Aorta (tissue), 5 donors: ENCODE measurements around the gene ARID5A. TPM values are rescaled to one million over a fixed set of nuclear protein-coding genes. Genes with fewer than 3 reads are reported as not detected.

Source experiments
- ATAC-seq: fragments of 200-7000 bp; cut with Tn5 transposase; one replicate; pipeline ENCODE4 v1.9.1; 2022; ENCODE audit warnings: moderate library complexity; ENCODE audit not compliant: low FRiP score
- DNase-seq, 2 donors: peaks; one replicate each; pipeline ENCODE4 v3.0.0-alpha.2; 2020
- H3K27ac ChIP-seq, 2 donors: one replicate each; pipeline ENCODE4 v1.5.1; 2013; ENCODE audit warnings: low read length in 2 of 2, mild to moderate bottlenecking in 2 of 2, moderate library complexity in 2 of 2, control low read depth in 1 of 2, inconsistent platforms in 1 of 2, low read depth in 1 of 2
- H3K27me3 ChIP-seq, 2 donors: one replicate each; pipeline ENCODE4 v1.6.1; 2013; ENCODE audit warnings: control low read depth in 1 of 2, low read length in 1 of 2, mild to moderate bottlenecking in 1 of 2, moderate library complexity in 1 of 2; ENCODE audit not compliant: insufficient read depth in 2 of 2, control insufficient read depth in 1 of 2
- H3K36me3 ChIP-seq, 2 donors: one replicate each; pipeline ENCODE4 v1.6.1; 2013; ENCODE audit warnings: control low read depth in 1 of 2, low read length in 1 of 2, mild to moderate bottlenecking in 1 of 2; ENCODE audit not compliant: insufficient read depth in 2 of 2, control insufficient read depth in 1 of 2
- H3K4me1 ChIP-seq, 2 donors: one replicate each; pipeline ENCODE4 v1.6.1; 2013; ENCODE audit warnings: low read length in 2 of 2, control low read depth in 1 of 2, mild to moderate bottlenecking in 1 of 2, moderate library complexity in 1 of 2; ENCODE audit not compliant: insufficient read depth in 2 of 2, control insufficient read depth in 1 of 2
- H3K4me3 ChIP-seq, 2 donors: one replicate each; pipeline ENCODE4 v1.5.1; 2013; ENCODE audit warnings: low read length in 2 of 2, control low read depth in 1 of 2, mild to moderate bottlenecking in 1 of 2
- H3K9me3 ChIP-seq: one replicate; pipeline ENCODE4 v1.6.1; 2013; ENCODE audit warnings: mild to moderate bottlenecking, low read length; ENCODE audit not compliant: control insufficient read depth
- WGBS, 2 donors: extraction: QIAGEN DNeasy Blood & Tissue Kit; methylation state at CpG; one replicate each; pipeline ENCODE4 v1.1.7; 2013; 5-methylcytosine and 5-hydroxymethylcytosine counted together
- intact Hi-C, 2 donors: fragments of 100-400 bp; cut with DNase I; formaldehyde crosslinking; loops; one replicate each; pipeline versions ENCODE4 v1.14.2 to v1.15.0; 2022
- polyA plus RNA-seq, 2 donors: library from polyadenylated mRNA; stranded (reverse); fragments of 200-250 nt; gene quantifications; one replicate each; pipeline ENCODE4 v1.2.3, GENCODE V29; 2013
- total RNA-seq, 2 donors: library from RNA; stranded (reverse); fragmentation: NEBNext Ultra II Directional; extraction: Animal tissue kit (Norgen Biotek cat#: 25700); gene quantifications; one replicate each; pipeline ENCODE4 v1.2.1, GENCODE V29; 2021
- donor health status: healthy with polysubstance abuse.
- donor health status: Bipolar disorder and iron deficiency.
- donor health status: DM: no; HTN: no; CAD: no.
- donor health status: DM: no; HTN: no; CAD: no.
- donor health status: DM: yes; HTN: yes; CAD: no.

Gene ARID5A
- total and polyA plus RNA-seq, 4 donors: 51.5 to 264 (median 182) TPM

DNA sequence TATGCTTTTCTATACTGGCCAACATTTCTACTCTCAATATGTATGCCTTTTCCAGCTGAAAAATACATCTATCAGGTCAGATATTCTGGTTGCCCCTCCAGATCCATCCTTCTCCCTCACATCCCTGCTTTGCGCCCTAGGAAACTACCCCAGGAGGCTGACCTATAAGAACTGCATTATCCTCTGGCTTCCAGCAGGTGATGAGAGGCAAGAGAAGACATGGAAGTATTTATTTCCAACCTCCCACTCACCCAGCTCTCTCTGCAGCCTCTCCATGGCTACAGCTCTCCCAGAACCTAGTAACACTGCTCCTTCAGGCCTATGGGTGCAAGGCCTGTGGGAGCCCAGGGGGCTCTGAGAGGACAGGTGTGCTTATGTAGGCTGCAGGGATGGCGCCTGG lies 42.9 kb downstream of the ARID5A start:
- ATAC-seq: no peak
- Histone ChIP-seq H3K4me3 (no peak overlapping the region), H3K27ac (no peak overlapping the region), H3K36me3 (peaks cover 0 to 1% of the 10 kb centered on the region in 2 donors), H3K27me3 (no peaks in the 10 kb centered on the region), H3K9me3 (no peaks in the 10 kb centered on the region), H3K4me1 (no peaks in the 10 kb centered on the region)
- intact Hi-C loops: no loop called here
- DNase-seq: no peak
- WGBS, 2 donors: 95 to 97% methylated on average over 2 of the region's 2 CpGs

GRCh38 chr2:96580771-96581170 lies 44.2 kb downstream of the ARID5A start:
- intact Hi-C loops: no loop called here
- DNase-seq: no peak
- Histone ChIP-seq H3K4me1 (no peaks in the 10 kb centered on the region), H3K27ac (no peak overlapping the region), H3K4me3 (no peak overlapping the region), H3K27me3 (no peaks in the 10 kb centered on the region), H3K36me3 (peaks cover 0 to 1% of the 10 kb centered on the region in 2 donors), H3K9me3 (no peaks in the 10 kb centered on the region)
- 83 to 86% methylated on average over 4 of the region's 4 CpGs for WGBS, 2 donors
- no peak for ATAC-seq

DNA sequence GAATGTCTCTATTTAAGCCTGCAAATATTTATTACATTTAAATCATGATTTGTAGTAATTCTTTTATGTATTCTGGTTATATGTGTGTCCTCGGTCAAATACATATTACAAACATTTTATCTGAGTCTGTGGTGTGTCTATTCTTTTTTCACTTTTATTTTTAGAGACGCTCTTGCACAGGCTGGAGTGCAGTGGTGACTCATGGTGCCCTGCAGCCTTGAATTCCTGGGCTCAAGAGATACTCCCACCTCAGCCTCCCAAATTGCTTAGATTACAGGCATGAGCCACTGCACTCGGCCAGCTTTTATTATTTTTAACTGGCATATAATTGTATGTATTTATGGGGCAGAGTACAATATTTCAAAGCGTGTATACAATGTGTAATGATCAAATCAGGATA lies 47.5 kb downstream of the ARID5A start:
- 50 to 63% methylated on average over 4 of the region's 4 CpGs for WGBS, 2 donors
- ATAC-seq: no peak

DNA sequence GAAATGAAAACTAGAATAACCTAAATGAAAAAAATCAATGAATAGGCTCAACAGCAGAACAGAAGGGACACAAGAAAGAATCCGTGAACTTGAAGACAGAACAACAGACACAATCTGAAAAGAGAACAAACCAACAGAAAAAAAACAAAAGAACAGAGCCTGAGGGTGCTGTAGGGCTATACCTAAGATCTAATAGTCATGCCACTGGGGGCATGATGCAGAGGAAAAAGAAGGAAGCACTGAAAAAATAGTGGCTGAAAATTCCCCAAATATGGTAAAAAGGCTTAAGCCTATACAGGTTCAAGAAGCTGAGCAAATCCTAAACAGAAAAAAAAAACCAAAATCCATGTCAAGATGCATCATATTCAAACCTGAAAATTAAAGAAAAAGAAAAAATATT lies 51.3 kb downstream of the ARID5A start:
- H3K9me3 ChIP-seq: no peaks in the 10 kb centered on the region
- intact Hi-C loops: no loop called here
- WGBS, 2 donors: 96% methylated on average over 1 of the region's 1 CpG
- no peaks in the 10 kb centered on the region for H3K27me3 ChIP-seq
- no peaks in the 10 kb centered on the region for H3K4me1 ChIP-seq
- H3K36me3 ChIP-seq: peaks cover 0 to 1% of the 10 kb centered on the region in 2 donors
- no peak for ATAC-seq
- no peak for DNase-seq
- no peak overlapping the region for H3K27ac ChIP-seq
- no peak overlapping the region for H3K4me3 ChIP-seq

More for the DNA sequence above, 47.5 kb downstream of the ARID5A start:
- Histone ChIP-seq H3K4me3 (no peak overlapping the region), H3K4me1 (no peaks in the 10 kb centered on the region), H3K27ac (no peak overlapping the region), H3K36me3 (peaks cover 0 to 1% of the 10 kb centered on the region in 2 donors), H3K27me3 (no peaks in the 10 kb centered on the region), H3K9me3 (no peaks in the 10 kb centered on the region)
- DNase-seq: no peak
- intact Hi-C loops: no loop called here

DNA sequence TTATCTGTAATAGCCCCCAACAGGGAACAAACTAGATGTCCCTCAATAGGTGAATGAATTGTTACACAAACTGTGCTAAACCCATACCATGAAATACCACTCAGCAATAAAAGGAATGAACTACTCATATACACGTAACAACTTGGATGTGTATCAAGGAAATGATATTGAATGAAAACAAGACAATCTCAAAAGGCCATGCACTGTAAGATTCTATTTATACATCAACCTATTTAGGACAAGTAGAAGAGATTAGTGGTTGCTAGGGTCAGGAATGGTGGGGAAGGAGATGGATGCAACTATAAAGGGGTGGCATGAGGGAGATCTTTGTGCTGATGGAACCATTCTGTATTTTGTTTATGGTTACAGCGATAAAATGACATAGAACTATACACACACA lies 54.5 kb downstream of the ARID5A start:
- ATAC-seq (no peak), DNase-seq (no peak)
- H3K4me3 ChIP-seq: no peak overlapping the region
- H3K36me3 ChIP-seq: peaks cover 9 to 14% of the 10 kb centered on the region in 2 donors
- H3K27ac ChIP-seq: no peak overlapping the region
- WGBS, 2 donors: 66 to 70% methylated on average over 2 of the region's 2 CpGs
- intact Hi-C loops: no loop called here
- no peaks in the 10 kb centered on the region for H3K4me1 ChIP-seq
- no peaks in the 10 kb centered on the region for H3K27me3 ChIP-seq
- H3K9me3 ChIP-seq: no peaks in the 10 kb centered on the region

- Histone ChIP-seq H3K27ac (no peak overlapping the region), H3K4me1 (no peaks in the 10 kb centered on the region), H3K27me3 (no peaks in the 10 kb centered on the region), H3K4me3 (no peak overlapping the region), H3K9me3 (no peaks in the 10 kb centered on the region), H3K36me3 (peaks cover 9 to 14% of the 10 kb centered on the region in 2 donors)
- 81 to 82% methylated on average over 3 of the region's 3 CpGs for WGBS, 2 donors
- intact Hi-C loops: no loop called here
- no peak for ATAC-seq
- no peak for DNase-seq
Observed at GRCh38 chr2:96591494-96591893, 54.9 kb downstream of the ARID5A start.

- ATAC-seq (no peak), DNase-seq (no peak)
- WGBS, 2 donors: 83 to 90% methylated on average over 3 of the region's 3 CpGs
- no peaks in the 10 kb centered on the region for H3K27me3 ChIP-seq
- H3K36me3 ChIP-seq: peaks cover 9 to 18% of the 10 kb centered on the region in 2 donors
- no peak overlapping the region for H3K4me3 ChIP-seq
- H3K9me3 ChIP-seq: no peaks in the 10 kb centered on the region
- no peak overlapping the region for H3K27ac ChIP-seq
- no peaks in the 10 kb centered on the region for H3K4me1 ChIP-seq
- intact Hi-C loops: no loop called here
Observed at GRCh38 chr2:96594282-96594681, 57.7 kb downstream of the ARID5A start.

DNA sequence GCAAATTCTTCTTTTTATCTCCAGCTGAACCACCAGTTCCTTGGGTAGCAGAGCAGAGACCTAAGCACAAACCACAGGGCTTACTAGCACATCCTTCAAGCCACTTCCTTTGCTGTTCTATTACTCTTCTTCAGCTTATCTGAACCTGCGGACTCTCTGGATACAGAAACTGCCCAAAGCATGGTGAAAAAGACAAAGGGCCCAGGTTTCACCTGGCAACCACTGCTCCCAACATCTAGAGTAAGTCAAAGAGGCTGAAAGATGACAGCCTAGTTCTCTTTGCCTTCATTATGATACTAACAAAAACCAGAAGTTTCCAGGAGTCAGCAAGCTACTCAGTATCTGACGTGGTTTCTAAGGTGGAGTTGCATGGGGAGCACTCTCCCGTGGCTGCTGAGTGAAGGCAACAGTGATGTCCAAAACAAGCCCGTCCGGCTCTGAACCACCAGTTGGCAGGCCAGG lies 58.2 kb downstream of the ARID5A start:
- 88 to 94% methylated on average over 5 of the region's 5 CpGs for WGBS, 2 donors
- Histone ChIP-seq H3K9me3 (no peaks in the 10 kb centered on the region), H3K36me3 (peaks cover 9 to 18% of the 10 kb centered on the region in 2 donors), H3K4me3 (no peak overlapping the region), H3K27me3 (no peaks in the 10 kb centered on the region), H3K4me1 (no peaks in the 10 kb centered on the region), H3K27ac (no peak overlapping the region)
- intact Hi-C loops: no loop called here
- ATAC-seq (no peak), DNase-seq (no peak)

GRCh38 chr2:96596596-96596995 lies 60.0 kb downstream of the ARID5A start:
- no peaks in the 10 kb centered on the region for H3K9me3 ChIP-seq
- ATAC-seq (no peak), DNase-seq (no peak)
- no peak overlapping the region for H3K27ac ChIP-seq
- intact Hi-C loops: no loop called here
- H3K27me3 ChIP-seq: no peaks in the 10 kb centered on the region
- H3K4me1 ChIP-seq: no peaks in the 10 kb centered on the region
- peaks cover 9 to 18% of the 10 kb centered on the region in 2 donors for H3K36me3 ChIP-seq
- no peak overlapping the region for H3K4me3 ChIP-seq
